Measurements from ENCODE around the gene SLC25A1. TPM values are rescaled to one million over a fixed set of nuclear protein-coding genes. Genes with fewer than 3 reads are reported as not detected.
A peak's percentile ranks its signal among the peaks of the same experiment; 100 is the strongest.

The SLC25A1 gene
- total RNA-seq, 1 experiment from 2014 or later: 54.8 TPM

- no peak for DNase-seq (ENCODE audit: low read depth, low spot score)
- in situ Hi-C loops (cut with HindIII; ENCODE audit: low pct_unique_long_range_greater_than_20kb, low sequenced_read_pairs): no loop called here
Observed at GRCh38 chr22:19193879-19194278, 15.3 kb upstream of the SLC25A1 start.

DNA sequence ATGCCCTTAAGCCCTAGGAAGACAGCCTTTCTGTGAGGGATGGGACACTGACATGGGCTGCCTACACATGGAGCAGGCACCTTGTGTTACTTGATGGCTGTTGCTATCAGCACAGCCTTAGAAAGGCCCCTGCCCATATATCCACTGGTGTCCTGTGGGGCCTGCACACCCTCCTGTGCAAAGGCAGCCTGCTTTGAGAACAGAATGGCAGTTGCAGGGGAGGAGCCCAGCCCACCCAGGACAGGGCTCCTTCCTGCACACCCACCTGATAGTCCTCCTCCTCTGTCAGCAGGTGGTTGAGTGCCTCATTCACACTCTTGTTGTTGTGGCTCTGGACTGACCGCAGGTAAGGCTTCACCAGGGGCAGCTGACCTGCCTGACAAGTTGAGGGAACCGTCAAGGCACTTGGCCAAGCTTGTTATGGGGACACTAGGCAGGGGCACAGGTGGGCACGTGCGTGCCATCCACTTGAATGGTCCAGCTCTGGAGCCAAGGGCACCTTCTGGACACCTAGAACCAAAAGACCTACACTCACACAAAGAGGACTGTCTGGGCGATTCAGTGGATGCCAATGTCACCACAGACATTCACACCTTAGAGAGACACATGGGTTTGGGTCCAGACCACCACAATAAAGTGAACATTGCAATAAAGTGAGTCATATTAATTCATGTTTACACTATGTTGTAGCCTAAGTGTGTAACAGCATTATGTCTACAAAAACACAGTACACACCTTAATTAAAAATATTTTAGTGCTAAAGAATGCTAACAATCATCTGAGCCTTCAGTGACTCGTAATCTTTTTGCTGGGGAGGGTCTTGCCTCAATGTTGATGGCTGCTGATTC lies 9.4 kb upstream of the SLC25A1 start:
- in situ Hi-C loops (cut with HindIII; ENCODE audit: low pct_unique_long_range_greater_than_20kb, low sequenced_read_pairs): no loop called here
- no peak for DNase-seq (ENCODE audit: low read depth, low spot score)

- in situ Hi-C loops (cut with HindIII; ENCODE audit: low pct_unique_long_range_greater_than_20kb, low sequenced_read_pairs): no loop called here
- DNase-seq (ENCODE audit: low read depth, low spot score): no peak
Observed at GRCh38 chr22:19184276-19184997, 5.9 kb upstream of the SLC25A1 start.

GRCh38 chr22:19183216-19183615 lies 4.7 kb upstream of the SLC25A1 start:
- no peak for DNase-seq (ENCODE audit: low read depth, low spot score)
- in situ Hi-C loops (cut with HindIII; ENCODE audit: low pct_unique_long_range_greater_than_20kb, low sequenced_read_pairs): no loop called here

DNA sequence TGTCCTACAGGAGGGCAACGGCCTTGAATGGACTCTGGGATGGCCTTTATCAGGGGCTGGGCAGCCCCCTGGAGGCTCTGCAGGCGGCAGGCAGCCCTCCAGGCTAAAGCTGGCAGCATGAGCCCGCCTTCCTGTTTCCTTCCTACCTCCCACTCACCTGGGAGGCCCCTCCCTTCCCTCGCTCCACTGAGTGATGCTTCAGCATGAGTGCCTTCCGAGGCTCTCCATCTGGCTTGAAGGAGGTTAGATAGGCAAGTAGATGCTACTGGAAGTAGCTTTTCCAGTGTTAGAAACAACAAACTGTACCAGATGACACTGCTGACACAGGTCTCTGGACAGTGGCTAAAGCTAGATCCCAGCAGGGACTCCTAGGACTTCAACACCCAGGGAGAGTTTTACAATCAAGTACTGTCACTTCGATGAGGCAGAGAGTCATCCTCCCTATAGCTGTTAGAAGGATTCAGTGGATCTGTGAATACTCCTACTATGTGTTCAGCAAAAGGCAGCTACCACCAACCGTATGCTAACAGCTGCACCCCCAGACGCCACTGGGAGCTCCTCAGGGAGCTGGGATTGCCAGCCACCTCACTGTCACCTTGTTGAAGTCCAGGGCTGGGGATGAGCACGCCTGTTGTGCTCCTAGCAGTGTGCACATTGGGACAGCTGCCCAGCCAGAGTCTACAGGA lies 4.1 kb upstream of the SLC25A1 start:
- DNase-seq (ENCODE audit: low read depth, low spot score): no peak
- in situ Hi-C loops (cut with HindIII; ENCODE audit: low pct_unique_long_range_greater_than_20kb, low sequenced_read_pairs): no loop called here

DNA sequence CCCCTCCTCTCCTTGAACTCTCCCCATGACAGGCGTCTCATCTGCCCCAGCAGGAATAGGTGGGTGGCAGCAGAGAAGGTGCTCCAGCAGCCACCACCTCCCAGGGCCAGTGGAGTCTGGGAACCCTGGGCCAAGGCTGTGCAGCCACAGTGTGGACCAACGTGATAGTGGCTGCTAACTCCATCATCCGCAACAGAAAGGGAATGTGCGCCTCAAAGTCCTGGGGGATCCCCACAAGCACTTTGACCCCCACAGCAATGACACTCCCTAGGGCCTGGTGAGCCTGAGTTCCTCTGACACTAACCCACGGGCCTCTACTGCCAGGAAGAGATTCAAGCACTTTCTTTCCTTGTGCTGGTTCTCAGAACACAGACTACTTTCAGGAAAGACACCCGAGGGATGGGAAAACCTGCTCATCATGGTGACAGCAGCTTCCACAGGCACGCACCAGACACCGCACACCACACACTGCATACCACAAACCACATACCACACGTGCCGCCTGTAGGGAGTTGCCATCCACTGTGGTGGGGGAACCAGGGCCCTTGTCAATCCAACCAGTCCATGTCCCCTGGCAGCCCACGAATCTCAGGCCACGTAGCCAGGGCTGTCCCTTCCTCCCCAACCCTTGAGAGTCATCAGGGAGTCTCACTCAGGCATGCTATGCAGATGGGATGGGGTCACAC lies 3.4 kb upstream of the SLC25A1 start:
- in situ Hi-C loops (cut with HindIII; ENCODE audit: low pct_unique_long_range_greater_than_20kb, low sequenced_read_pairs): no loop called here
- DNase-seq (ENCODE audit: low read depth, low spot score): no peak

DNA sequence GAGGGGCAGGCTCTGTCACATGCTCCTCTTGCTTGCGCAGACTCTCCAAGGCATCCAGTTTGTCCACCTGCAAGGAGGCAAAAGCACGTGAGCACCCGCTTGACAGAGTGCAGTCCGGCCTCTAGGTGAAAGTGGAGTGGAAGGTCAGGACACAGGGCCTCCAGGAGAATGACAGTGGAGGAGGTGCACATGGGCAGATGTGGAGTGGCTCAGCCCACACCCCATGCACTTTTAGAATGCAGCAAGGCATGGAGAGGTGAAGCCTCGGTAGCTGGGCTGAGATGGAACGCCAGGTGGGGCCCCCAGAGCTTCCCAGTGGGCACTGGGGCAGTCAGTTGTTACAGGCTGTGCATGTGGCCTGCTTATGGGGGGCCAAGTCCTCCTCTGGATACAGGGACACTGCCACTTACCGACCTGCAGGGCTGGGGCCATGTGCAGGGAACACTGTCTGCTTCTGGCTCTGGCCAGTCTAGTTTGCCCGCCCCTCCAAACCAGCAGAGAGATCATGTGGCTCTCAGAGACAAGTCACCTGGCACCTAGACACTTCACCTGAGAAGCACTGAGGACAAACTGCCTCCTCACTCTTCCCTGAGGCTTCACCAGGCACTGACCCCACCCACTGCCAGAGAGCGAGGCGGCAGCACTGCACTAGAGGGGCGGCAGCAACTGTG lies 2.3 kb upstream of the SLC25A1 start:
- in situ Hi-C loops (cut with HindIII; ENCODE audit: low pct_unique_long_range_greater_than_20kb, low sequenced_read_pairs): no loop called here
- DNase-seq (ENCODE audit: low read depth, low spot score): no peak

- DNase-seq (ENCODE audit: low read depth, low spot score): no peak
- in situ Hi-C loops (cut with HindIII; ENCODE audit: low pct_unique_long_range_greater_than_20kb, low sequenced_read_pairs): no loop called here
Observed at GRCh38 chr22:19180234-19180633, 1.7 kb upstream of the SLC25A1 start.

GRCh38 chr22:19179497-19180048 lies 1.0 kb upstream of the SLC25A1 start:
- peak; percentile 89 for DNase-seq (ENCODE audit: low read depth, low spot score)
- in situ Hi-C loops (cut with HindIII; ENCODE audit: low pct_unique_long_range_greater_than_20kb, low sequenced_read_pairs): no loop called here

GRCh38 chr22:19178065-19178656 lies 375 bp downstream of the SLC25A1 start:
- DNase-seq (ENCODE audit: low read depth, low spot score): peak; percentile 34
- in situ Hi-C loops (cut with HindIII; ENCODE audit: low pct_unique_long_range_greater_than_20kb, low sequenced_read_pairs): no loop called here

GRCh38 chr22:19177164-19178064 lies 1.1 kb downstream of the SLC25A1 start:
- no peak for DNase-seq (ENCODE audit: low read depth, low spot score)
- in situ Hi-C loops (cut with HindIII; ENCODE audit: low pct_unique_long_range_greater_than_20kb, low sequenced_read_pairs): no loop called here

DNA sequence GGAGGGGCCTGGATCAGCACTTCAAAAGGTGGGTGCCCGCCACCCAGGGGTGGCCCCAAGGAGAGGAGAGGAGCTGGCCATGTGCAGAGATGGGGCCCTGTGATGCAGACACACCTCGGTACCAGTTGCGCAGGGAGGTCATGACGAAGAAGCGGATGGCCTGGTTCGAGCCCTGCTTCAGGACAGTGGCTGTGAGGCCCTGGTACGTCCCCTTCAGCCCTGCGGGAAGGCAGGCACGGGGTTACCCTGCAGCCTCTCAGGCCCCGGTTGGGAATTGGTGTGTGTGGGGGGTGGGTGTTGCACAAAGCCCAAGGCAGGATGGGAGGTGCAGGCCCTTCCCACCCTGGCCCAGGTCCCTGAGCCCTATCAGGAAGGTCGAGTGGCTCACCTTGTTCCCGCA lies 1.8 kb downstream of the SLC25A1 start:
- DNase-seq (ENCODE audit: low read depth, low spot score): no peak
- in situ Hi-C loops (cut with HindIII; ENCODE audit: low pct_unique_long_range_greater_than_20kb, low sequenced_read_pairs): no loop called here

GRCh38 chr22:19176175-19176643 lies 2.3 kb downstream of the SLC25A1 start:
- in situ Hi-C loops (cut with HindIII; ENCODE audit: low pct_unique_long_range_greater_than_20kb, low sequenced_read_pairs): no loop called here
- no peak for DNase-seq (ENCODE audit: low read depth, low spot score)

- no peak for DNase-seq (ENCODE audit: low read depth, low spot score)
- in situ Hi-C loops (cut with HindIII; ENCODE audit: low pct_unique_long_range_greater_than_20kb, low sequenced_read_pairs): no loop called here
Observed at GRCh38 chr22:19175602-19176174, 2.8 kb downstream of the SLC25A1 start.

- no peak for DNase-seq (ENCODE audit: low read depth, low spot score)
- in situ Hi-C loops (cut with HindIII; ENCODE audit: low pct_unique_long_range_greater_than_20kb, low sequenced_read_pairs): no loop called here
Observed at GRCh38 chr22:19175026-19175601, 3.4 kb downstream of the SLC25A1 start.
